GM19463 (cell line): Measurements from ENCODE around the gene ZKSCAN5.

Experiments used
- ATAC-seq: cut with Tn5 transposase; IDR thresholded peaks from one replicate; pipeline ENCODE4 v1.9.1; 2021; ENCODE audit warnings: mild to moderate bottlenecking, moderate library complexity; ENCODE audit not compliant: unreplicated experiment

Gene ZKSCAN5

GRCh38 chr7:99504603-99505323 lies at the start of gene ZKSCAN5:
Gene ZKSCAN5 (plus strand): TSS chr7:99504662. CDS start chr7:99506045, 1,383 bp downstream.
- ATAC-seq: peak; percentile 77

- no peak for ATAC-seq
Observed at GRCh38 chr7:99455874-99456273, 48.6 kb upstream of the ZKSCAN5 start.

GRCh38 chr7:99456288-99456687 lies 48.2 kb upstream of the ZKSCAN5 start:
- no peak for ATAC-seq

GRCh38 chr7:99457050-99457649 lies 47.3 kb upstream of the ZKSCAN5 start:
- no peak for ATAC-seq

GRCh38 chr7:99457650-99458493 lies 46.6 kb upstream of the ZKSCAN5 start:
- ATAC-seq: no peak

- no peak for ATAC-seq
Observed at GRCh38 chr7:99459087-99459486, 45.4 kb upstream of the ZKSCAN5 start.

GRCh38 chr7:99460651-99461050 lies 43.8 kb upstream of the ZKSCAN5 start:
- no peak for ATAC-seq

- ATAC-seq: no peak
Observed at GRCh38 chr7:99461221-99461620, 43.2 kb upstream of the ZKSCAN5 start.

GRCh38 chr7:99465421-99465768 lies 39.1 kb upstream of the ZKSCAN5 start:
- ATAC-seq: no peak

- ATAC-seq: no peak
Observed at GRCh38 chr7:99468336-99468918, 36.0 kb upstream of the ZKSCAN5 start.

GRCh38 chr7:99469381-99470065 lies 34.9 kb upstream of the ZKSCAN5 start:
- no peak for ATAC-seq

GRCh38 chr7:99472561-99473314 lies 31.7 kb upstream of the ZKSCAN5 start, which contains the start of gene ZNF789:
Gene ZNF789 (plus strand): TSS chr7:99472890. CDS start chr7:99476457, 3,567 bp downstream.
- peak; percentile 99 for ATAC-seq

- ATAC-seq: no peak
Observed at GRCh38 chr7:99473315-99473596, 31.2 kb upstream of the ZKSCAN5 start.

GRCh38 chr7:99476107-99476506 lies 28.4 kb upstream of the ZKSCAN5 start:
- ATAC-seq: no peak

GRCh38 chr7:99478464-99479440 lies 25.7 kb upstream of the ZKSCAN5 start:
- ATAC-seq: no peak

- no peak for ATAC-seq
Observed at GRCh38 chr7:99485094-99485493, 19.4 kb upstream of the ZKSCAN5 start.

GRCh38 chr7:99489235-99489634 lies 15.2 kb upstream of the ZKSCAN5 start:
- no peak for ATAC-seq

GRCh38 chr7:99490878-99491277 lies 13.6 kb upstream of the ZKSCAN5 start:
- no peak for ATAC-seq

GRCh38 chr7:99493823-99494222 lies 10.6 kb upstream of the ZKSCAN5 start:
- ATAC-seq: no peak
